HepG2 (cell line): ENCODE measurements around the gene UBE2O. TPM values are rescaled to one million over a fixed set of nuclear protein-coding genes. Genes with fewer than 3 reads are reported as not detected.

ENCODE experiments used
- BRCA1 ChIP-seq: sonication (generic); formaldehyde crosslinking; IDR thresholded peaks from 2 replicates; pipeline ENCODE4 v1.4.0; 2020; ENCODE audit warnings: missing genetic modification reagents
- CC2D1A ChIP-seq: sonication (generic); formaldehyde crosslinking; IDR thresholded peaks from 2 replicates; pipeline ENCODE4 v1.8.1; 2023; ENCODE audit warnings: mild to moderate bottlenecking, missing genetic modification reagents
- DNMT1 ChIP-seq: sonication (generic); formaldehyde crosslinking; IDR thresholded peaks from 2 replicates; pipeline ENCODE4 v1.5.1; 2020; ENCODE audit warnings: mild to moderate bottlenecking, missing genetic modification reagents
- FOXC1 ChIP-seq: sonication (generic); formaldehyde crosslinking; IDR thresholded peaks from 2 replicates; pipeline ENCODE4 v1.8.0; 2022; ENCODE audit warnings: mild to moderate bottlenecking, missing genetic modification reagents, borderline replicate concordance
- HOXA7 ChIP-seq: sonication (generic); formaldehyde crosslinking; IDR thresholded peaks from 2 replicates; pipeline ENCODE4 v1.8.1; 2022; ENCODE audit warnings: mild to moderate bottlenecking, missing genetic modification reagents, moderate library complexity
- POLR2A ChIP-seq, 2 experiments: IDR thresholded peaks; 2 replicates each; pipeline ENCODE4 v1.6.1; 2011; ENCODE audit warnings: low read depth in 2 of 2, low read length in 2 of 2, mild to moderate bottlenecking in 1 of 2, moderate library complexity in 1 of 2; ENCODE audit not compliant: insufficient read depth in 1 of 2
- TGIF2 ChIP-seq: IDR thresholded peaks from 2 replicates; pipeline ENCODE4 v1.6.1; 2016; ENCODE audit warnings: control low read depth, missing compliant biosample characterization
- TMF1 ChIP-seq: sonication (generic); formaldehyde crosslinking; IDR thresholded peaks from 2 replicates; pipeline ENCODE4 v1.8.1; 2022; ENCODE audit warnings: low read depth, missing genetic modification reagents
- ZNF101 ChIP-seq: sonication (generic); formaldehyde crosslinking; IDR thresholded peaks from 2 replicates; pipeline ENCODE4 v1.4.0; 2020; ENCODE audit warnings: mild to moderate bottlenecking, low read depth, missing genetic modification reagents, borderline replicate concordance
- ZNF160 ChIP-seq: sonication (generic); formaldehyde crosslinking; IDR thresholded peaks from 2 replicates; pipeline ENCODE4 v1.8.0; 2022; ENCODE audit warnings: mild to moderate bottlenecking, inconsistent platforms, missing genetic modification reagents
- ZNF253 ChIP-seq: sonication (generic); formaldehyde crosslinking; IDR thresholded peaks from 2 replicates; pipeline ENCODE4 v1.8.0; 2022; ENCODE audit warnings: mild to moderate bottlenecking, missing genetic modification reagents, borderline replicate concordance
- ZNF564 ChIP-seq: sonication (generic); formaldehyde crosslinking; IDR thresholded peaks from 2 replicates; pipeline ENCODE4 v1.8.1; 2023; ENCODE audit warnings: mild to moderate bottlenecking, missing genetic modification reagents
- ZNF883 ChIP-seq: sonication (generic); formaldehyde crosslinking; IDR thresholded peaks from 2 replicates; pipeline ENCODE4 v1.5.1; 2020; ENCODE audit warnings: mild to moderate bottlenecking, missing genetic modification reagents; ENCODE audit errors: not compliant biosample characterization
- polyA plus RNA-seq, 8 experiments: library from polyadenylated mRNA; depleted of rRNA in 3 of 8; stranded (reverse) in 7 of 8; unstranded in 1 of 8; fragments of >200 nt; fragmentation: Illumina TruSeq in 4 of 8; extraction: Trizol in 4 of 8; gene quantifications; 2 replicates each; pipeline versions ENCODE4 v1.2.1 to v1.2.3, GENCODE V29; 2011 to 2016; ENCODE audit warnings: low read depth in 4 of 8, missing spikeins in 1 of 8, mixed read lengths in 1 of 8; ENCODE audit not compliant: insufficient read depth in 1 of 8
- total RNA-seq, 5 experiments: library from RNA; depleted of rRNA; stranded (reverse); fragments of >200 nt; fragmentation: Illumina TruSeq; extraction: Trizol; gene quantifications; 2 replicates each; pipeline ENCODE4 v1.2.3, GENCODE V29; 2016; ENCODE audit warnings: low read depth in 1 of 5
- TF ChIP-seq, protein P1 (sequence below): sonication (generic); formaldehyde crosslinking; conservative IDR thresholded peaks from 2 replicates; pipeline ENCODE4 v1.4.0; 2020; ENCODE audit warnings: missing genetic modification reagents
- TF ChIP-seq, protein P2 (sequence below): fragments of 450-650 bp; IDR thresholded peaks from 2 replicates; pipeline ENCODE4 v1.6.1; 2017; ENCODE audit warnings: mild to moderate bottlenecking
- TF ChIP-seq, protein P3 (sequence below): sonication (generic); formaldehyde crosslinking; IDR thresholded peaks from 2 replicates; pipeline ENCODE4 v1.5.0; 2020; ENCODE audit warnings: mild to moderate bottlenecking, missing genetic modification reagents
- TF ChIP-seq, protein P4 (sequence below): sonication (generic); formaldehyde crosslinking; IDR thresholded peaks from 2 replicates; pipeline ENCODE4 v1.5.0; 2020; ENCODE audit warnings: mild to moderate bottlenecking, missing genetic modification reagents
- TF ChIP-seq, protein P5 (sequence below): IDR thresholded peaks from 2 replicates; pipeline ENCODE4 v1.6.1; 2016; ENCODE audit warnings: missing compliant biosample characterization, missing genetic modification reagents, borderline replicate concordance

The UBE2O gene
- total and polyA plus RNA-seq, 2 of the 13 experiments (the other 11 are each of a cell fraction or from before 2014, with no cell fraction given) = 21.5 to 23.5 TPM

DNA sequence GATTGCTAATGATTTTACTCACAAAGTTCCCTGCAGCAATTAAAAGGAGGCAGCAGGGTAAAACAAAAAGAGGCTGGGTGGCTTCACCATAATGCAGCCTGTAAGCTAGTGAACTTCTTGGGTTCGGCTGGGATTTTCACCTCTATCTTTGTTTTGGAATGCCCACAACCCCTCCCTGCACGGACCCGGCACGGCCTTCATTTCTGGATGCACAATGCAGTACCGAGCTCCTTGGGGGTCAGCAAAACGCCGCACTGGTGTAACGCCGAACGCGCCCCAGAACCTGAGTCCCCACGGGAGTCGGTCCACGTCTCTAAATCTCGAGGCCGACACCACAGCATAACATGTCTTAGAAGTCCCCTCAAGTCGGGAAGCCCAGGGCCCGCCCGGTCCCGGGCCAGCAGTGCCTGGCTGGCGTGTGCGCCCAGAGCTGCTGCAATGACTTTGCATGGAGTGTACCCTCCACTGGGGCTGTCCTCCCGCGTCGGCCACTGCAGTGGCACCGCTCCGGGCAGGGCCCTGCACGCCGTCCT, 759 bp downstream of the UBE2O start (continued):
- TF ChIP-seq FOXC1 (CRISPR knock-in tag) (no peak), ZNF253 (CRISPR knock-in tag) (no peak), CC2D1A (CRISPR knock-in tag) (no peak), ZNF883 (CRISPR knock-in tag) (no peak), ZNF564 (CRISPR knock-in tag) (no peak), TGIF2 (0 out of 2 replicates have a peak, but pooled peaks have one; percentile 11), TMF1 (CRISPR knock-in tag) (no peak), BRCA1 (no peak), ZNF160 (CRISPR knock-in tag) (0 out of 2 replicates have a peak, but pooled peaks have one; percentile 16), HOXA7 (no peak), DNMT1 (no peak), ZNF101 (CRISPR knock-in tag) (no peak), POLR2A (IDR thresholded peaks at IDR 0.05; ENCODE audit: insufficient read depth in 1 of 2, low read depth in 2 of 2, low read length in 2 of 2) (no peak; a peak in 1 of 4 replicates)
- TF ChIP-seq, protein P1, sequence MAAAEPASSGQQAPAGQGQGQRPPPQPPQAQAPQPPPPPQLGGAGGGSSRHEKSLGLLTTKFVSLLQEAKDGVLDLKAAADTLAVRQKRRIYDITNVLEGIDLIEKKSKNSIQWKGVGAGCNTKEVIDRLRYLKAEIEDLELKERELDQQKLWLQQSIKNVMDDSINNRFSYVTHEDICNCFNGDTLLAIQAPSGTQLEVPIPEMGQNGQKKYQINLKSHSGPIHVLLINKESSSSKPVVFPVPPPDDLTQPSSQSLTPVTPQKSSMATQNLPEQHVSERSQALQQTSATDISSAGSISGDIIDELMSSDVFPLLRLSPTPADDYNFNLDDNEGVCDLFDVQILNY (CRISPR knock-in tag) = no peak
- TF ChIP-seq, protein P2, sequence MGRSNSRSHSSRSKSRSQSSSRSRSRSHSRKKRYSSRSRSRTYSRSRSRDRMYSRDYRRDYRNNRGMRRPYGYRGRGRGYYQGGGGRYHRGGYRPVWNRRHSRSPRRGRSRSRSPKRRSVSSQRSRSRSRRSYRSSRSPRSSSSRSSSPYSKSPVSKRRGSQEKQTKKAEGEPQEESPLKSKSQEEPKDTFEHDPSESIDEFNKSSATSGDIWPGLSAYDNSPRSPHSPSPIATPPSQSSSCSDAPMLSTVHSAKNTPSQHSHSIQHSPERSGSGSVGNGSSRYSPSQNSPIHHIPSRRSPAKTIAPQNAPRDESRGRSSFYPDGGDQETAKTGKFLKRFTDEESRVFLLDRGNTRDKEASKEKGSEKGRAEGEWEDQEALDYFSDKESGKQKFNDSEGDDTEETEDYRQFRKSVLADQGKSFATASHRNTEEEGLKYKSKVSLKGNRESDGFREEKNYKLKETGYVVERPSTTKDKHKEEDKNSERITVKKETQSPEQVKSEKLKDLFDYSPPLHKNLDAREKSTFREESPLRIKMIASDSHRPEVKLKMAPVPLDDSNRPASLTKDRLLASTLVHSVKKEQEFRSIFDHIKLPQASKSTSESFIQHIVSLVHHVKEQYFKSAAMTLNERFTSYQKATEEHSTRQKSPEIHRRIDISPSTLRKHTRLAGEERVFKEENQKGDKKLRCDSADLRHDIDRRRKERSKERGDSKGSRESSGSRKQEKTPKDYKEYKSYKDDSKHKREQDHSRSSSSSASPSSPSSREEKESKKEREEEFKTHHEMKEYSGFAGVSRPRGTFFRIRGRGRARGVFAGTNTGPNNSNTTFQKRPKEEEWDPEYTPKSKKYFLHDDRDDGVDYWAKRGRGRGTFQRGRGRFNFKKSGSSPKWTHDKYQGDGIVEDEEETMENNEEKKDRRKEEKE = no peak
- TF ChIP-seq, protein P3, sequence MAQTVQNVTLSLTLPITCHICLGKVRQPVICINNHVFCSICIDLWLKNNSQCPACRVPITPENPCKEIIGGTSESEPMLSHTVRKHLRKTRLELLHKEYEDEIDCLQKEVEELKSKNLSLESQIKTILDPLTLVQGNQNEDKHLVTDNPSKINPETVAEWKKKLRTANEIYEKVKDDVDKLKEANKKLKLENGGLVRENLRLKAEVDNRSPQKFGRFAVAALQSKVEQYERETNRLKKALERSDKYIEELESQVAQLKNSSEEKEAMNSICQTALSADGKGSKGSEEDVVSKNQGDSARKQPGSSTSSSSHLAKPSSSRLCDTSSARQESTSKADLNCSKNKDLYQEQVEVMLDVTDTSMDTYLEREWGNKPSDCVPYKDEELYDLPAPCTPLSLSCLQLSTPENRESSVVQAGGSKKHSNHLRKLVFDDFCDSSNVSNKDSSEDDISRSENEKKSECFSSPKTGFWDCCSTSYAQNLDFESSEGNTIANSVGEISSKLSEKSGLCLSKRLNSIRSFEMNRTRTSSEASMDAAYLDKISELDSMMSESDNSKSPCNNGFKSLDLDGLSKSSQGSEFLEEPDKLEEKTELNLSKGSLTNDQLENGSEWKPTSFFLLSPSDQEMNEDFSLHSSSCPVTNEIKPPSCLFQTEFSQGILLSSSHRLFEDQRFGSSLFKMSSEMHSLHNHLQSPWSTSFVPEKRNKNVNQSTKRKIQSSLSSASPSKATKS (CRISPR knock-in tag) = no peak
- TF ChIP-seq, protein P4, sequence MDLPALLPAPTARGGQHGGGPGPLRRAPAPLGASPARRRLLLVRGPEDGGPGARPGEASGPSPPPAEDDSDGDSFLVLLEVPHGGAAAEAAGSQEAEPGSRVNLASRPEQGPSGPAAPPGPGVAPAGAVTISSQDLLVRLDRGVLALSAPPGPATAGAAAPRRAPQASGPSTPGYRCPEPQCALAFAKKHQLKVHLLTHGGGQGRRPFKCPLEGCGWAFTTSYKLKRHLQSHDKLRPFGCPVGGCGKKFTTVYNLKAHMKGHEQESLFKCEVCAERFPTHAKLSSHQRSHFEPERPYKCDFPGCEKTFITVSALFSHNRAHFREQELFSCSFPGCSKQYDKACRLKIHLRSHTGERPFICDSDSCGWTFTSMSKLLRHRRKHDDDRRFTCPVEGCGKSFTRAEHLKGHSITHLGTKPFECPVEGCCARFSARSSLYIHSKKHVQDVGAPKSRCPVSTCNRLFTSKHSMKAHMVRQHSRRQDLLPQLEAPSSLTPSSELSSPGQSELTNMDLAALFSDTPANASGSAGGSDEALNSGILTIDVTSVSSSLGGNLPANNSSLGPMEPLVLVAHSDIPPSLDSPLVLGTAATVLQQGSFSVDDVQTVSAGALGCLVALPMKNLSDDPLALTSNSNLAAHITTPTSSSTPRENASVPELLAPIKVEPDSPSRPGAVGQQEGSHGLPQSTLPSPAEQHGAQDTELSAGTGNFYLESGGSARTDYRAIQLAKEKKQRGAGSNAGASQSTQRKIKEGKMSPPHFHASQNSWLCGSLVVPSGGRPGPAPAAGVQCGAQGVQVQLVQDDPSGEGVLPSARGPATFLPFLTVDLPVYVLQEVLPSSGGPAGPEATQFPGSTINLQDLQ = no peak
- TF ChIP-seq, protein P5, sequence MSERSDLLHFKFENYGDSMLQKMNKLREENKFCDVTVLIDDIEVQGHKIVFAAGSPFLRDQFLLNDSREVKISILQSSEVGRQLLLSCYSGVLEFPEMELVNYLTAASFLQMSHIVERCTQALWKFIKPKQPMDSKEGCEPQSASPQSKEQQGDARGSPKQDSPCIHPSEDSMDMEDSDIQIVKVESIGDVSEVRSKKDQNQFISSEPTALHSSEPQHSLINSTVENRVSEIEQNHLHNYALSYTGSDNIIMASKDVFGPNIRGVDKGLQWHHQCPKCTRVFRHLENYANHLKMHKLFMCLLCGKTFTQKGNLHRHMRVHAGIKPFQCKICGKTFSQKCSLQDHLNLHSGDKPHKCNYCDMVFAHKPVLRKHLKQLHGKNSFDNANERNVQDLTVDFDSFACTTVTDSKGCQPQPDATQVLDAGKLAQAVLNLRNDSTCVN (CRISPR knock-in tag) = no peak
